HepG2 (cell line): ENCODE measurements around the gene CHST11. TPM values are rescaled to one million over a fixed set of nuclear protein-coding genes. Genes with fewer than 3 reads are reported as not detected.

Source experiments
- ATAC-seq: fragments of 200-7000 bp; cut with Tn5 transposase; 3 replicates; pipeline ENCODE4 v1.9.1; 2020; ENCODE audit warnings: mild to moderate bottlenecking, moderate library complexity
- BruUV-seq: library from RNA; stranded (reverse); fragments of 400-500 nt; replicated peaks from 2 replicates; lab custom pipeline; 2021; lab: Mats Ljungman, UMichigan
- CTCF ChIA-PET: fragments of 300-600 bp; formaldehyde crosslinking; extraction: SDS; loops from one replicate; lab custom pipeline; 2021; ENCODE audit warnings: low total read pairs, inconsistent platforms, low intra/inter-chr PET ratio; lab: Yijun Ruan, JAX
- POLR2A ChIA-PET: fragments of 350-600 bp; sonication (Branson Sonifier 250); formaldehyde crosslinking; loops from one replicate; lab custom pipeline; 2020; ENCODE audit warnings: antibody characterized with exemption, inconsistent platforms; lab: Yijun Ruan, JAX
- DNase-seq: peaks from one replicate; pipeline ENCODE4 v3.0.0-alpha.2; 2015; ENCODE audit warnings: low spot score
- FAIRE-seq: peaks from 3 replicates; lab custom pipeline; 2011; peaks lifted over from hg19 to GRCh38; lab: Jason Lieb, UNC
- H2AFZ ChIP-seq: one replicate; pipeline ENCODE4 v1.6.1; 2011; ENCODE audit warnings: low read length, inconsistent platforms
- H3K27ac ChIP-seq: fragments of 300-600 bp; 3 replicates; pipeline ENCODE4 v1.8.0; 2011; ENCODE audit warnings: mixed run types, mild to moderate bottlenecking, mixed read lengths, low read length, inconsistent platforms; ENCODE audit not compliant: insufficient read depth; ENCODE audit errors: extremely low read length
- H3K27me3 ChIP-seq, 2 experiments: fragments of 200-600 bp in 1 of 2; 2 replicates in 1 of 2; 3 replicates in 1 of 2; pipeline versions ENCODE4 v1.6.0 to v1.8.0; 2011; ENCODE audit warnings: low read length in 2 of 2, mild to moderate bottlenecking in 2 of 2, moderate library complexity in 2 of 2, inconsistent platforms in 1 of 2; ENCODE audit not compliant: insufficient read depth in 2 of 2, control insufficient read depth in 1 of 2
- H3K36me3 ChIP-seq, 2 experiments: fragments of 200-600 bp in 1 of 2; replicated peaks in 1 of 2; 2 replicates in 1 of 2; 3 replicates in 1 of 2; pipeline versions ENCODE4 v1.5.1 to v1.8.0; 2011; ENCODE audit warnings: low read length in 2 of 2, inconsistent platforms in 1 of 2; ENCODE audit not compliant: insufficient read depth in 2 of 2, control insufficient read depth in 1 of 2
- H3K4me1 ChIP-seq: 2 replicates; pipeline ENCODE4 v1.5.1; 2012; ENCODE audit warnings: low read length, inconsistent platforms; ENCODE audit not compliant: insufficient read depth
- H3K4me2 ChIP-seq: 2 replicates; pipeline ENCODE4 v1.6.0; 2011; ENCODE audit warnings: low read depth, low read length, inconsistent platforms
- H3K4me3 ChIP-seq, 3 experiments: fragments of 200-600 bp in 1 of 3; sonication (generic), shearing (Covaris generic) in 1 of 3; replicated peaks in 1 of 3; 2 replicates each; pipeline ENCODE4 v1.5.1; 2011 to 2016; ENCODE audit warnings: low read length in 3 of 3, inconsistent platforms in 2 of 3, low read depth in 2 of 3, mild to moderate bottlenecking in 2 of 3, control low read depth in 1 of 3, mixed read lengths in 1 of 3; ENCODE audit not compliant: insufficient read depth in 1 of 3
- H3K79me2 ChIP-seq: one replicate; pipeline ENCODE4 v1.6.1; 2011; ENCODE audit warnings: low read length, inconsistent platforms; ENCODE audit not compliant: insufficient read depth
- H3K9ac ChIP-seq: 2 replicates; pipeline ENCODE4 v1.6.0; 2011; ENCODE audit warnings: mild to moderate bottlenecking, low read depth, low read length, inconsistent platforms; ENCODE audit not compliant: insufficient read depth
- H3K9me3 ChIP-seq: 2 replicates; pipeline ENCODE4 v1.5.1; 2012; ENCODE audit warnings: mild to moderate bottlenecking, low read length
- H4K20me1 ChIP-seq: 2 replicates; pipeline ENCODE4 v1.6.0; 2011; ENCODE audit warnings: inconsistent platforms, mild to moderate bottlenecking, low read length, moderate library complexity; ENCODE audit not compliant: insufficient read depth
- GABPB1 ChIP-seq: IDR thresholded peaks from 2 replicates; pipeline ENCODE4 v1.6.1; 2016; ENCODE audit warnings: mild to moderate bottlenecking, missing genetic modification reagents, moderate library complexity, missing compliant biosample characterization
- IKZF1 ChIP-seq: fragments of 450-650 bp; IDR thresholded peaks from 2 replicates; pipeline ENCODE4 v1.7.1; 2016
- REL ChIP-seq: sonication (generic); formaldehyde crosslinking; conservative IDR thresholded peaks from 2 replicates; pipeline ENCODE4 v1.8.0; 2022; ENCODE audit warnings: mild to moderate bottlenecking, missing genetic modification reagents, moderate library complexity
- ZFP82 ChIP-seq: sonication (generic); formaldehyde crosslinking; IDR thresholded peaks from 2 replicates; pipeline ENCODE4 v1.5.1; 2020; ENCODE audit warnings: mild to moderate bottlenecking, missing genetic modification reagents, borderline replicate concordance
- ZNF230 ChIP-seq: sonication (generic); formaldehyde crosslinking; IDR thresholded peaks from 2 replicates; pipeline ENCODE4 v1.4.0; 2020; ENCODE audit warnings: mild to moderate bottlenecking, missing genetic modification reagents
- WGBS: methylation state at CpG from one replicate; pipeline ENCODE4 v1.1.6; 2017; ENCODE audit warnings: low lambda C conversion rate; 5-methylcytosine and 5-hydroxymethylcytosine counted together
- in situ Hi-C: cut with HindIII; loops from 2 replicates; pipeline ENCODE4 v1.10.0; 2017; ENCODE audit warnings: low pct_unique_long_range_greater_than_20kb; ENCODE audit not compliant: extremely low pct_ligation_motif_present
- intact Hi-C: fragments of 100-400 bp; cut with micrococcal nuclease; formaldehyde crosslinking; loops from one replicate; pipeline ENCODE4 v1.10.0; 2022; ENCODE audit not compliant: unreplicated experiment
- polyA plus RNA-seq, 8 experiments: library from polyadenylated mRNA; depleted of rRNA in 3 of 8; stranded (reverse) in 7 of 8; unstranded in 1 of 8; fragments of >200 nt; fragmentation: Illumina TruSeq in 4 of 8; extraction: Trizol in 4 of 8; gene quantifications; 2 replicates each; pipeline versions ENCODE4 v1.2.1 to v1.2.3, GENCODE V29; 2011 to 2016; ENCODE audit warnings: low read depth in 4 of 8, missing spikeins in 1 of 8, mixed read lengths in 1 of 8; ENCODE audit not compliant: insufficient read depth in 1 of 8
- total RNA-seq, 5 experiments: library from RNA; depleted of rRNA; stranded (reverse); fragments of >200 nt; fragmentation: Illumina TruSeq; extraction: Trizol; gene quantifications; 2 replicates each; pipeline ENCODE4 v1.2.3, GENCODE V29; 2016; ENCODE audit warnings: low read depth in 1 of 5
- TF ChIP-seq, protein P1 (sequence below): sonication (generic); formaldehyde crosslinking; IDR thresholded peaks from 2 replicates; pipeline ENCODE4 v1.5.0; 2020; ENCODE audit warnings: mild to moderate bottlenecking, missing genetic modification reagents, moderate library complexity
- TF ChIP-seq, protein P2 (sequence below): sonication (generic); formaldehyde crosslinking; IDR thresholded peaks from 2 replicates; pipeline ENCODE4 v1.5.1; 2020; ENCODE audit warnings: missing genetic modification reagents, mild to moderate bottlenecking, borderline replicate concordance

The CHST11 gene
- total and polyA plus RNA-seq, 2 of the 13 experiments (the other 11 are each of a cell fraction or from before 2014, with no cell fraction given), result 0.15 TPM; not detected in 1

DNA sequence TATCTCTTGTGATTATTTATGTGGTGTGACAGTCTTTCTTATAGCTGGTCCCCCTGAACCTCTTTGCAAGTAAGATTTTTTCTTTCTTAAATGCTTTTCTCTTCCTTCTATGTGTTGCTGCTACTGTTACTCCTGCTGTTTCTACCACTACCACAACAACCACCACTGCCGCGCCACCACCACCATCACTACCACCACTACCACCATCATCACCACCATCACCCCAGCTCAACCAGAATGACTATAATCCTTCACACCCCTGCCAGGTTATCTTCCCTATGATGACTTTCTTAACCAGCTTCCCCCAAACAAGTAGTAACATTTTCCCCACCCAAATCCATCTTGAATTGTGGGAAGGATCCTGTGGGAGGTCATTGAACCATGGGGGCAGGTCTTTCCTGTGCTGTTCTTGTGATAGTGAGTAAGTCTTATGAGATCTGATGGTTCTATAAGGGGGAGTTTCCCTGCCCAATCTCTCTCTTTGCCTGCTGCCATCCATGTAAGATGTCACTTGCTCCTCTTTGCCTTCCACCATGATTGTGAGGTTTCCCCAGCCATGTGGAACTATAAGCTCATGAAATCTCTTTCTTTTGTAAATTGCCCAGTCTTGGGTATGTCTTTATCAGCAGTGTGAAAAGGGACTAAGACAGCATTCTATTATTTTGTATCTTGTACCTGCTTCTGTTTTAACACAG, 52.2 kb downstream of the CHST11 start:
- no peak for TF ChIP-seq ZNF230 (CRISPR knock-in tag)
- TF ChIP-seq IKZF1, result no peak
- TF ChIP-seq, protein P1, sequence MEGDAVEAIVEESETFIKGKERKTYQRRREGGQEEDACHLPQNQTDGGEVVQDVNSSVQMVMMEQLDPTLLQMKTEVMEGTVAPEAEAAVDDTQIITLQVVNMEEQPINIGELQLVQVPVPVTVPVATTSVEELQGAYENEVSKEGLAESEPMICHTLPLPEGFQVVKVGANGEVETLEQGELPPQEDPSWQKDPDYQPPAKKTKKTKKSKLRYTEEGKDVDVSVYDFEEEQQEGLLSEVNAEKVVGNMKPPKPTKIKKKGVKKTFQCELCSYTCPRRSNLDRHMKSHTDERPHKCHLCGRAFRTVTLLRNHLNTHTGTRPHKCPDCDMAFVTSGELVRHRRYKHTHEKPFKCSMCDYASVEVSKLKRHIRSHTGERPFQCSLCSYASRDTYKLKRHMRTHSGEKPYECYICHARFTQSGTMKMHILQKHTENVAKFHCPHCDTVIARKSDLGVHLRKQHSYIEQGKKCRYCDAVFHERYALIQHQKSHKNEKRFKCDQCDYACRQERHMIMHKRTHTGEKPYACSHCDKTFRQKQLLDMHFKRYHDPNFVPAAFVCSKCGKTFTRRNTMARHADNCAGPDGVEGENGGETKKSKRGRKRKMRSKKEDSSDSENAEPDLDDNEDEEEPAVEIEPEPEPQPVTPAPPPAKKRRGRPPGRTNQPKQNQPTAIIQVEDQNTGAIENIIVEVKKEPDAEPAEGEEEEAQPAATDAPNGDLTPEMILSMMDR (CRISPR knock-in tag), result no peak
- TF ChIP-seq ZFP82 (CRISPR knock-in tag), result no peak
- TF ChIP-seq, protein P2, sequence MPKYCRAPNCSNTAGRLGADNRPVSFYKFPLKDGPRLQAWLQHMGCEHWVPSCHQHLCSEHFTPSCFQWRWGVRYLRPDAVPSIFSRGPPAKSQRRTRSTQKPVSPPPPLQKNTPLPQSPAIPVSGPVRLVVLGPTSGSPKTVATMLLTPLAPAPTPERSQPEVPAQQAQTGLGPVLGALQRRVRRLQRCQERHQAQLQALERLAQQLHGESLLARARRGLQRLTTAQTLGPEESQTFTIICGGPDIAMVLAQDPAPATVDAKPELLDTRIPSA, result no peak
- TF ChIP-seq REL (CRISPR knock-in tag), result no peak
- TF ChIP-seq GABPB1 (CRISPR knock-in tag), result no peak
- no peak for DNase-seq
- H3K4me1 ChIP-seq, result no peaks in the 10 kb centered on the region
- no peak overlapping the region for H3K4me2 ChIP-seq
- WGBS, result 91% methylated on average over 2 of the region's 2 CpGs
- no peaks in the 10 kb centered on the region for H3K36me3 ChIP-seq
- no peaks in the 10 kb centered on the region for H3K79me2 ChIP-seq
- intact Hi-C loops (no loop called here), in situ Hi-C loops (no loop called here)
- H3K27me3 ChIP-seq, result 0 out of 5 replicates have a peak, but pooled peaks cover 0 to 10% of the 10 kb centered on the region in 2 experiments
- CTCF ChIA-PET, result no interaction called here
- no peak overlapping the region for H3K4me3 ChIP-seq
- BruUV-seq, result no TSS peak
- H3K27ac ChIP-seq, result no peak overlapping the region
- H3K9me3 ChIP-seq, result no peaks in the 10 kb centered on the region
- POLR2A ChIA-PET, result no interaction called here
- ATAC-seq, result no peak
- no peak overlapping the region for H3K9ac ChIP-seq
- no peak overlapping the region for H2AFZ ChIP-seq
- no peak for FAIRE-seq
- no peaks in the 10 kb centered on the region; the same call in 1 of the 2 replicates for H4K20me1 ChIP-seq
